ENCODE data around the gene RACGAP1.

The RACGAP1 gene

DNA sequence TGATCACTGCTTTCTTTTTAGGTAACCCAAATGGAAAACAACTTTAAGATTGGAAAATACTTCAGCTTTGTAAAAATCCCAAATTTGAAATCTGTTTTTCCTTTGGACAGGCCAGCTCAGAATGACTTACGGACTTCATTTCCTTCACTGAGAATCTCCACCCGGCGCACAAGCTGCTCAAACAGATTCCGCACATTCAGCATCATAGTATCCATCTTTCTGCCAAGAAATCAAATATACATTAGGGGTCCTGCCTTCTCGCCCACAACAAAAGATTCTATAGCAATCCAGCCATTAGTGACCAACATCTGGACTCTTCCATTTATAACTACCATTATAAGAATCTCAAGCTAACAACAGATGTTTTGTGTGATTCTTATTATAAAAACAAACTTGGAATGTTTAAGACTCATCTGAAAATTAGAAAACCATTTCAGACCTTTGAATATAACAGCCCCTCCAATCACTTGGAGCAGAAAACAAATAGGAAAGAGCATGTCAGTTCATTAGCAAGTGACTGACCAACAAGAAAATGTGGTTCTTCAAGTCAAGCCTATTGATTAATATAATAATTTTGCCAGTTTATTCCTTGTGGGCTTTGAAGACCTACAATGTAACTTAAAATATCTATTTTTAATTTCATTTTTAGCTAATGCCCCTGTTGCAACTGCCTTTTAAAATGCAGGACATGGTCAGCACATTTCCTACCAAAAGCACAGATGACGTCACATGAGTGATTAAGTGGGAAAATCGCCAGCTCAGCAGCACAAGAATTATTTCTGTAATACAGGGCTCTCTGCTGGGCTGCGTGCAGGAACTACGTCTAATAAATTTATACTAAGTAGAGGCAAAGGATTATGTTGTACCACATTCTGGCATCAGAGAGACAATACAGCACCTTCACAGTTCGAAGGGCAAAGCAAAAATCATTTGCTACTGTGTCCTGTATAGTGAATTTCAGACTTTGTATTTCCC, 8.5 kb downstream of the RACGAP1 start:
- Histone ChIP-seq H3K9ac (ENCODE audit: low read length) (no peak overlapping the region), H3K4me3 (ENCODE audit: low read length) (no peak overlapping the region), H3K27me3 (ENCODE audit: insufficient read depth, low read length, poor library complexity) (no peaks in the 10 kb centered on the region), H3K4ac (ENCODE audit: low read depth, low read length) (no peak overlapping the region), H3K4me2 (ENCODE audit: low read length) (no peak overlapping the region), H2BK120ac (ENCODE audit: low read depth, low read length) (no peak overlapping the region), H2BK5ac (ENCODE audit: low read length) (no peak overlapping the region), H4K5ac (ENCODE audit: low read length) (no peak overlapping the region), H3K23ac (ENCODE audit: low read length) (no peak overlapping the region), H2AK5ac (ENCODE audit: low read length) (no peak overlapping the region), H3K79me1 (ENCODE audit: low read length) (peaks cover 11% of the 10 kb centered on the region), H3K4me1 (ENCODE audit: control insufficient read depth, low read depth, low read length) (no peaks in the 10 kb centered on the region), H4K8ac (ENCODE audit: low read depth, low read length) (no peak overlapping the region), H2BK15ac (replicated peaks; ENCODE audit: low read depth) (no peak overlapping the region), H3K79me2 (ENCODE audit: control insufficient read depth, insufficient read depth, low read length) (peaks cover 35% of the 10 kb centered on the region), H3K56ac (ENCODE audit: low read length) (no peak overlapping the region), H3K36me3 (ENCODE audit: control insufficient read depth, insufficient read depth, low read length) (peaks cover 4% of the 10 kb centered on the region), H3K27ac (ENCODE audit: low read depth, low read length) (no peak overlapping the region), H3K18ac (ENCODE audit: low read length) (no peak overlapping the region)
- WGBS (ENCODE audit: extremely low coverage, insufficient coverage, low lambda C conversion rate): no CpG with 5 or more reads among the region's 10 CpGs
- no peak for DNase-seq

DNA sequence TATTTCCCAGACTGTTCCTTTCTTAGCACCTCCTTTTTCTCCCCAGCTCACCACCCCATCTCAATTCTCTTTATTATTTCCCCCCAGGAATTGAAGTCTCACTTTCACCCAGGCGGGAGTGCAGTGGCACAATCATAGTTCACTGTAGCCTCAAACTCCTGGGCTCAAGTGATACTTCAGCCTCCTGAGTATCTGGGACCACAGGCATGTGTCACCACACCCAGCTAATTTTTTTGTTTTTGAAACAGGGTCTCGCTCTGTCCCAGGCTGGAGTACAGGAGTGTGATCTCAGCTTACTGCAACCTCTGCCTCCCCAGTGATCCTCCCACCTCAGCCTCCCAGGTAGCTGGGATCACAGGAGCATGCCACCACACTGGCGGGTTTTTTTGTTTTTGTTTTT, 11.0 kb downstream of the RACGAP1 start:
- H3K56ac ChIP-seq (ENCODE audit: low read length): no peak overlapping the region
- no peaks in the 10 kb centered on the region for H3K4me1 ChIP-seq (ENCODE audit: control insufficient read depth, low read depth, low read length)
- no peak overlapping the region for H3K4me2 ChIP-seq (ENCODE audit: low read length)
- H4K8ac ChIP-seq (ENCODE audit: low read depth, low read length): no peak overlapping the region
- no peak overlapping the region for H3K23ac ChIP-seq (ENCODE audit: low read length)
- H2BK120ac ChIP-seq (ENCODE audit: low read depth, low read length): no peak overlapping the region
- peaks cover 19% of the 10 kb centered on the region for H3K79me2 ChIP-seq (ENCODE audit: control insufficient read depth, insufficient read depth, low read length)
- H3K4ac ChIP-seq (ENCODE audit: low read depth, low read length): no peak overlapping the region
- H3K27me3 ChIP-seq (ENCODE audit: insufficient read depth, low read length, poor library complexity): no peaks in the 10 kb centered on the region
- H2BK5ac ChIP-seq (ENCODE audit: low read length): no peak overlapping the region
- no peak overlapping the region for H4K5ac ChIP-seq (ENCODE audit: low read length)
- H2AK5ac ChIP-seq (ENCODE audit: low read length): no peak overlapping the region
- no peak overlapping the region for H3K4me3 ChIP-seq (ENCODE audit: low read length)
- H3K79me1 ChIP-seq (ENCODE audit: low read length): peaks cover 9% of the 10 kb centered on the region
- no peak overlapping the region for H3K27ac ChIP-seq (ENCODE audit: low read depth, low read length)
- H3K36me3 ChIP-seq (ENCODE audit: control insufficient read depth, insufficient read depth, low read length): peaks cover 6% of the 10 kb centered on the region
- H3K18ac ChIP-seq (ENCODE audit: low read length): no peak overlapping the region
- no peak overlapping the region for H2BK15ac ChIP-seq (replicated peaks; ENCODE audit: low read depth)
- WGBS (ENCODE audit: extremely low coverage, insufficient coverage, low lambda C conversion rate): no CpG with 5 or more reads among the region's 3 CpGs
- H3K9ac ChIP-seq (ENCODE audit: low read length): no peak overlapping the region
- DNase-seq: no peak

DNA sequence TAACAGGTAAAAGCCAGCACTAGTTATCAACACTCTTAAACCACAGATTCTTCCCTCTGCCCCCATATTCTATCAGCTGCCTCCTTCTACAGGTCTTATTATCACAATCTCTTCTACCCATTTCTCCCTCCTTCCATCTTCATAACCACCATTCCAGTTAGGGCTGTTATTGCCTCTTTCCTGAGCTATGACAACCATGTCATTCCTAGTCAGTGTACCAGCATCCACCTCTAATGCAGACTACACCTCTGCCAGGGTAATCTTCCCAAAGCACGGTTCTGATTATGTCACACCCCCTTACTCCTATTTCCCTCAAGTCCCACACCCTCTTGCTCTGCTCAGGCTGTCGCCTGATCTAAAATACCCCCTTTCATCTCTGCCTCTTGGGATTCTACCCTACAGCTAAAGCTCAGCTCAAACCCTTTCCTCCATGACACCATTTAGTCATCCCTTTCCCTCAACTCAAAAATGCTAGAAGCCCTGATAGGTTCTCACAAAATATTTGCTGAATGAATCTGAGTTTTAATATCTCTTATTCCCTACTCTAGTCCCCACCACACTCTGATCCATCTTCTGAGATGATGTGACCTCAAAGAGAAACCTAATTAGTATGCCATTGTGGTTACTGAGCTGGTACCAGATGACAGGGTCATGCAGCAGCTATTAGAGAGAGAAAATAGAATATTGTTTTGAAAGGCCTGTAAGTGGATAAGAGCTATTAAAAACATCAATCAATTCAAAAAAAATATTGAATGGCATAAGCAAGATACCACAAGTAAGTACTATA, 11.7 kb downstream of the RACGAP1 start:
- H2BK5ac ChIP-seq (ENCODE audit: low read length): no peak overlapping the region
- H2BK120ac ChIP-seq (ENCODE audit: low read depth, low read length): no peak overlapping the region
- H2BK15ac ChIP-seq (replicated peaks; ENCODE audit: low read depth): no peak overlapping the region
- H3K18ac ChIP-seq (ENCODE audit: low read length): no peak overlapping the region
- peaks cover 6% of the 10 kb centered on the region for H3K36me3 ChIP-seq (ENCODE audit: control insufficient read depth, insufficient read depth, low read length)
- no peak overlapping the region for H2AK5ac ChIP-seq (ENCODE audit: low read length)
- no peak overlapping the region for H3K56ac ChIP-seq (ENCODE audit: low read length)
- H3K4ac ChIP-seq (ENCODE audit: low read depth, low read length): no peak overlapping the region
- no peak overlapping the region for H4K8ac ChIP-seq (ENCODE audit: low read depth, low read length)
- no peak overlapping the region for H3K27ac ChIP-seq (ENCODE audit: low read depth, low read length)
- H3K79me1 ChIP-seq (ENCODE audit: low read length): peaks cover 7% of the 10 kb centered on the region
- no peak overlapping the region for H3K9ac ChIP-seq (ENCODE audit: low read length)
- no peak overlapping the region for H3K4me2 ChIP-seq (ENCODE audit: low read length)
- H3K4me3 ChIP-seq (ENCODE audit: low read length): no peak overlapping the region
- H3K27me3 ChIP-seq (ENCODE audit: insufficient read depth, low read length, poor library complexity): no peaks in the 10 kb centered on the region
- no peak overlapping the region for H3K23ac ChIP-seq (ENCODE audit: low read length)
- no peak for DNase-seq
- H3K4me1 ChIP-seq (ENCODE audit: control insufficient read depth, low read depth, low read length): no peaks in the 10 kb centered on the region
- no CpG with 5 or more reads among the region's 2 CpGs for WGBS (ENCODE audit: extremely low coverage, insufficient coverage, low lambda C conversion rate)
- peaks cover 13% of the 10 kb centered on the region for H3K79me2 ChIP-seq (ENCODE audit: control insufficient read depth, insufficient read depth, low read length)
- H4K5ac ChIP-seq (ENCODE audit: low read length): no peak overlapping the region

DNA sequence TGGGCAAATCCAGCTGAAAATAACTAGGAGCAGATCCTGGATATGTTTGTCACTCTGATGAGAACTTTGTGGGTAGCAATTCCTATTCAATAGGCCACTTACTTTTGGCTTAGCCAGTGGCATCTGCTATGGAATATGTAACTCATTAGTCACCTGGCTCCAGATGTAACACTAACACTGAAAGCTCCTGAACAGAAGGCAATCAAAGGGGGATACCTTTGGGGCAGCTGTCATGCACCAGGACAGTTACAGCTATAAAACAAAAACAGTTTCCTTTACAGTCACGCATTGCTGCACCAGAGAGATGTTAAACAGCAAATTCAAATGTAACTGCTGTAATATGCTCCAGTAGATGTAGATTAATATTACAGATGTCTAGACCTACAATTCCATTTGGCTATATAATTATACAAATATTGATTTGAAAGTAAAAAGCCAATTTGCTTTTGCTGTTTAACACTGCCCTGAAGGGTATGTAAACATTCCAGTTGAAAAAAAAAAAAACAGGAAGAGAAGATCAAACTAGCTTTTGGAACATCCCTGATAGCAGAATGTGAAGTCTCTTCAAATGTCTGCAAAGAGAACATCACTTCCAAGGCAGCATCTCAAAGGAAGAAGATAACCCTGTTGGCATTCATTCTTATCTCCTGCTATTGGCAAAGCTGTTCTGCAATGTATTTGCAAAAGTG, 18.4 kb downstream of the RACGAP1 start:
- Histone ChIP-seq H3K27me3 (ENCODE audit: insufficient read depth, low read length, poor library complexity) (no peaks in the 10 kb centered on the region), H3K79me2 (ENCODE audit: control insufficient read depth, insufficient read depth, low read length) (no peaks in the 10 kb centered on the region), H2BK120ac (ENCODE audit: low read depth, low read length) (no peak overlapping the region), H2AK5ac (ENCODE audit: low read length) (no peak overlapping the region), H3K23ac (ENCODE audit: low read length) (no peak overlapping the region), H3K4me3 (ENCODE audit: low read length) (no peak overlapping the region), H3K79me1 (ENCODE audit: low read length) (peaks cover 6% of the 10 kb centered on the region), H2BK15ac (replicated peaks; ENCODE audit: low read depth) (no peak overlapping the region), H3K4me2 (ENCODE audit: low read length) (no peak overlapping the region), H4K5ac (ENCODE audit: low read length) (no peak overlapping the region), H3K56ac (ENCODE audit: low read length) (no peak overlapping the region), H3K9ac (ENCODE audit: low read length) (no peak overlapping the region), H3K4ac (ENCODE audit: low read depth, low read length) (no peak overlapping the region), H3K4me1 (ENCODE audit: control insufficient read depth, low read depth, low read length) (no peaks in the 10 kb centered on the region), H4K8ac (ENCODE audit: low read depth, low read length) (no peak overlapping the region), H3K27ac (ENCODE audit: low read depth, low read length) (no peak overlapping the region), H3K36me3 (ENCODE audit: control insufficient read depth, insufficient read depth, low read length) (peaks cover 6% of the 10 kb centered on the region), H2BK5ac (ENCODE audit: low read length) (no peak overlapping the region), H3K18ac (ENCODE audit: low read length) (no peak overlapping the region)
- no CpG with 5 or more reads among the region's 1 CpG for WGBS (ENCODE audit: extremely low coverage, insufficient coverage, low lambda C conversion rate)
- no peak for DNase-seq

DNA sequence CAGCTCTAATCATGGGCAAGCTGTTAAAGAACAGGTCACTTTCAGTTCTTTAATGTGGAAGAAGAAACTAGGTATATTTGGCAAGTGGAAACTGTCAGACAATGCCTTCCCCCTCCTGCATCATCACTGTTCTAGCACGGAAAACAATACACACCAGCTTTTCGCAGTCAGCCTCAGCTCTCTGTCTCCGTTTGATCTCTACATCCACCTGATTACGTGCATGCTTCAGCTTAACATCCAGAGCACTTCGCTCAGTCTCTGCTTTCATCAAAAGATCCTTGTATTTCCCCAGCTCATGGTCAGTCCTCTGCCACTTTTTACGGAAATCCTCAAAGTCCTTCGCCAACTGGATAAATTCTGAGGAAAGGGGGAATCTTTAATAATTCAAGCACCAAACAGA, 19.0 kb downstream of the RACGAP1 start:
- H2AK5ac ChIP-seq (ENCODE audit: low read length): no peak overlapping the region
- H3K36me3 ChIP-seq (ENCODE audit: control insufficient read depth, insufficient read depth, low read length): peaks cover 6% of the 10 kb centered on the region
- no peak overlapping the region for H3K27ac ChIP-seq (ENCODE audit: low read depth, low read length)
- no peaks in the 10 kb centered on the region for H3K27me3 ChIP-seq (ENCODE audit: insufficient read depth, low read length, poor library complexity)
- no peak overlapping the region for H2BK5ac ChIP-seq (ENCODE audit: low read length)
- H3K4ac ChIP-seq (ENCODE audit: low read depth, low read length): no peak overlapping the region
- no peak overlapping the region for H3K18ac ChIP-seq (ENCODE audit: low read length)
- no peak overlapping the region for H3K4me2 ChIP-seq (ENCODE audit: low read length)
- H4K8ac ChIP-seq (ENCODE audit: low read depth, low read length): no peak overlapping the region
- H2BK120ac ChIP-seq (ENCODE audit: low read depth, low read length): no peak overlapping the region
- WGBS (ENCODE audit: extremely low coverage, insufficient coverage, low lambda C conversion rate): no CpG with 5 or more reads among the region's 7 CpGs
- H3K4me1 ChIP-seq (ENCODE audit: control insufficient read depth, low read depth, low read length): no peaks in the 10 kb centered on the region
- H4K5ac ChIP-seq (ENCODE audit: low read length): no peak overlapping the region
- no peak overlapping the region for H3K4me3 ChIP-seq (ENCODE audit: low read length)
- no peak overlapping the region for H2BK15ac ChIP-seq (replicated peaks; ENCODE audit: low read depth)
- H3K9ac ChIP-seq (ENCODE audit: low read length): no peak overlapping the region
- no peak overlapping the region for H3K23ac ChIP-seq (ENCODE audit: low read length)
- H3K79me1 ChIP-seq (ENCODE audit: low read length): peaks cover 6% of the 10 kb centered on the region
- DNase-seq: no peak
- no peaks in the 10 kb centered on the region for H3K79me2 ChIP-seq (ENCODE audit: control insufficient read depth, insufficient read depth, low read length)
- H3K56ac ChIP-seq (ENCODE audit: low read length): no peak overlapping the region

Data from mesendoderm (in vitro differentiated cells).